Esophagus muscularis mucosa (tissue), 4 donors: ENCODE data around the gene HIF1A.

Source experiments
- EP300 ChIP-seq: sonication (generic); formaldehyde crosslinking; IDR thresholded peaks from one replicate; pipeline ENCODE4 v1.6.1; 2017; ENCODE audit warnings: antibody characterized with exemption
- POLR2A ChIP-seq: fragments of 450-650 bp; IDR thresholded peaks from one replicate; pipeline ENCODE4 v1.6.1; 2017; ENCODE audit warnings: antibody characterized with exemption, moderate library complexity, mild to moderate bottlenecking, low read depth
- TF ChIP-seq, protein P1 (sequence below), 3 experiments: fragments of 200-600 bp in 2 of 3; fragments of 450-650 bp in 1 of 3; sonication (generic) in 2 of 3; IDR thresholded peaks; one replicate each; pipeline ENCODE4 v1.5.1; 2017 to 2019; ENCODE audit warnings: antibody characterized with exemption in 3 of 3, mild to moderate bottlenecking in 2 of 3, moderate library complexity in 1 of 3

DNA sequence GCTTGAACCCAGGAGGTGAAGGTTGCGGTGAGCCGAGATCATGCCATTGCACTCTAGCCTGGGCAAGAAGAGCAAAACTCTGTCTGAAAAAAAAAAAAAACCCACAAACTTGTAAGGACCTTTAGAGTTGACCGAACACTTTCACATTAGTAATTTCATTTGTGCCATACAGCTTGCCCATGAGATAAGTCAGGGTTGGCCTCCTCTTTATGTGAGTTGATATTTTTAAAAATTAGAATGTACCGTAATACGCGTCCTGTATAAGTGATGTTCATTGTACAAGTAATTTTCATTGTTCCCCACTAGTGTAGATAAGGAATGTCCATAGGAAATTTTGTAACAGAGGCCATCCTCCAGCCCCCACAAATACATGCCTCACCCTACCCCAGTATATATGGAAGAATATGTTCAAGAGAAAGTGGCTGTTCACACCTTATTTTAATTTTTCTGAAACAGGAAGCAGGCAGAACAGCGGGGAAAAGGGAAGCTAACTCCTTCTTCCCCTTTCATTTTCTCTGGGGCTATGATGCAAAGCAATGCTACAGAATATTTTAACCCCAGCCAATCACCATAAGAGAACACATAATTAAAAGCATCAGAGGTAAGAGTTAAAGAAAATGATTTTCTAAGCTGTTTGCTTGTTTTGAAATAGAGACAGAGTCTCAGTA lies 31.9 kb upstream of the HIF1A start:
- TF ChIP-seq, protein P1, sequence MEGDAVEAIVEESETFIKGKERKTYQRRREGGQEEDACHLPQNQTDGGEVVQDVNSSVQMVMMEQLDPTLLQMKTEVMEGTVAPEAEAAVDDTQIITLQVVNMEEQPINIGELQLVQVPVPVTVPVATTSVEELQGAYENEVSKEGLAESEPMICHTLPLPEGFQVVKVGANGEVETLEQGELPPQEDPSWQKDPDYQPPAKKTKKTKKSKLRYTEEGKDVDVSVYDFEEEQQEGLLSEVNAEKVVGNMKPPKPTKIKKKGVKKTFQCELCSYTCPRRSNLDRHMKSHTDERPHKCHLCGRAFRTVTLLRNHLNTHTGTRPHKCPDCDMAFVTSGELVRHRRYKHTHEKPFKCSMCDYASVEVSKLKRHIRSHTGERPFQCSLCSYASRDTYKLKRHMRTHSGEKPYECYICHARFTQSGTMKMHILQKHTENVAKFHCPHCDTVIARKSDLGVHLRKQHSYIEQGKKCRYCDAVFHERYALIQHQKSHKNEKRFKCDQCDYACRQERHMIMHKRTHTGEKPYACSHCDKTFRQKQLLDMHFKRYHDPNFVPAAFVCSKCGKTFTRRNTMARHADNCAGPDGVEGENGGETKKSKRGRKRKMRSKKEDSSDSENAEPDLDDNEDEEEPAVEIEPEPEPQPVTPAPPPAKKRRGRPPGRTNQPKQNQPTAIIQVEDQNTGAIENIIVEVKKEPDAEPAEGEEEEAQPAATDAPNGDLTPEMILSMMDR (IDR thresholded peaks at IDR 0.05): no peak
- TF ChIP-seq POLR2A: no peak
- no peak for TF ChIP-seq EP300
